ENCODE results near the gene NCAM2.

DNA sequence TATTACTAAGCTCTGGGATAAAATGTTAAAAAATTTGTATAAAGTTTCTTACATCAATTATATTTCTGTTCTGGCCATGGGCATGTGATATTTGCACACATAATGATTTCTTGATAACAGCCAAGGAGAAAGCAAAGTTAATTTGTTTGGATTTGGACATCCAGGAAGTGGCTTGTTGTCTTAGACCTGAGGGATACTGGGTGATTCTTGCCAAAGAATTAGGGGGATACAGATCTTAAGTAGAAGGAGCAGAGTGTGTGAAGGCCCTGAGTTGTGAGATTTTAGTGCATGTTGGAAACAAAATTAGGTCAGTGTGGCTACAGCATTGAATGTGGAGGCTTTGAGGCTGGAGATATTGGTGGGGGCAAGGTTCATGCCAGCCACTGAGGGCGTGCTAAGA, 65.6 kb downstream of the NCAM2 start:
- TF ChIP-seq, protein P1, sequence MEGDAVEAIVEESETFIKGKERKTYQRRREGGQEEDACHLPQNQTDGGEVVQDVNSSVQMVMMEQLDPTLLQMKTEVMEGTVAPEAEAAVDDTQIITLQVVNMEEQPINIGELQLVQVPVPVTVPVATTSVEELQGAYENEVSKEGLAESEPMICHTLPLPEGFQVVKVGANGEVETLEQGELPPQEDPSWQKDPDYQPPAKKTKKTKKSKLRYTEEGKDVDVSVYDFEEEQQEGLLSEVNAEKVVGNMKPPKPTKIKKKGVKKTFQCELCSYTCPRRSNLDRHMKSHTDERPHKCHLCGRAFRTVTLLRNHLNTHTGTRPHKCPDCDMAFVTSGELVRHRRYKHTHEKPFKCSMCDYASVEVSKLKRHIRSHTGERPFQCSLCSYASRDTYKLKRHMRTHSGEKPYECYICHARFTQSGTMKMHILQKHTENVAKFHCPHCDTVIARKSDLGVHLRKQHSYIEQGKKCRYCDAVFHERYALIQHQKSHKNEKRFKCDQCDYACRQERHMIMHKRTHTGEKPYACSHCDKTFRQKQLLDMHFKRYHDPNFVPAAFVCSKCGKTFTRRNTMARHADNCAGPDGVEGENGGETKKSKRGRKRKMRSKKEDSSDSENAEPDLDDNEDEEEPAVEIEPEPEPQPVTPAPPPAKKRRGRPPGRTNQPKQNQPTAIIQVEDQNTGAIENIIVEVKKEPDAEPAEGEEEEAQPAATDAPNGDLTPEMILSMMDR (IDR thresholded peaks at IDR 0.05), result no peak
- no peak for TF ChIP-seq POLR2A (IDR thresholded peaks at IDR 0.05)

Measured in thyroid gland (tissue), 4 donors.